EH (cell line): Measurements from ENCODE around the gene C2orf78.

ENCODE experiments used
- DNase-seq: peaks from one replicate; pipeline ENCODE4 v3.0.0-alpha.2; 2015; ENCODE audit warnings: low read depth

The C2orf78 gene

GRCh38 chr2:73780237-73780582 lies 3.8 kb upstream of the C2orf78 start:
- DNase-seq, result no peak

DNA sequence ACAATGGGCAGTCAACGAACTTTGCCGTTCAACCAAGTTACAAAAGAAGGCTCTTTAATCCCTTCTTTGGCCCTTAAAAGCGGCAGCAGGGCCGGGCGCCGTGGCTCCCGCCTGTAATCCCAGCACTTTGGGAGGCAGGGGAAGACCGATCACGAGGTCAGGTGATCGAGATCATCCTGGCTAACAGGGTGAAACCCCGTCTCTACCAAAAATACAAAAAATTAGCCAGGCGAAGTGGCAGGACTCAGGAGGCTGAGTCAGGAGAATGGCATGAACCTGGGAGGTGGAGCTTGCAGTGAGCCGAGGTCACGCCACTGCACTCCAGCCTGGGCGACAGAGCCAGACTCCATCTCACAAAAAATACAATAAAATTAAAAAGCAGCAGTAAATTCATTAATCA lies 581 bp upstream of the C2orf78 start:
- DNase-seq, result peak; percentile 20

GRCh38 chr2:73811878-73812277 lies 27.9 kb downstream of the C2orf78 start:
- DNase-seq, result no peak

DNA sequence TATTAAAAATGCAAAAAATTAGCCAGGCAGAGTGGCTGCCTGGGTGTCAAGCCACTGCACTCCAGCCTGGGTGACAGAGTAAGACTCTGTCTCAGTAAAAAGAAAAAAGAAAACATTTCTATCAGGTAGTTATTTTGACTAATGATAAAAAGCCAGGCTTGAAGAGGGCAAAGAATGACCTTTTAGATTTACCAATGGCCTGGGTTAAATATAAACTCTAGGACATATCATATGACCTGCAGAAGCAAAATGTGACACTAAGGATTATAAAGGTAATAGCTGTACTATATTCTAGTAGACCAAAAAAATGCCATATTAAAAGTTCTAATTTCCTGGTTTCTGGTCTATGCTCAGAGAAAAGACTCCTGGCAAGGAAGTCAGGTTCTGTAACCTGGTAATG lies 28.7 kb downstream of the C2orf78 start:
- DNase-seq, result no peak

- DNase-seq, result no peak
These were observed 34.3 kb downstream of the C2orf78 start for GRCh38 chr2:73818296-73818695.

DNA sequence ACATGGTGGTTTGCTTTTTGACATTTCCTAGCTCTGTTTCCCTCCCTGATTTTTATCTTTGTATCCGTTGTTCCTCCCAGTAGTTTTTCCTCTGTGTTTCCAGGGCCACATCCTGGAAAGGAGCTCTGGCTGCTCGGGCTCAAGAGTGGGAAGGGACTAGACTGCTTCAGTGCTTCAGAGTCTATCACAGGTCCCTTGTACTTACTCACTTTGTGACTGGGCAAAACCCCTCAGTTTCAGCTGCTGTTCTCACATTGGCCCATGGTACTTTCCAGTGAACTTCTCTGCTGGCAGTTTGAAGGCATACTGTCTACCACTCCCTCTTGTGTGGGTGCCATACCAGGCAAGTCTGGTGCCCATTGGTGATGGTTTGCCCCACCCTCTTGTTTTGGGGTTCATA lies 37.2 kb downstream of the C2orf78 start:
- DNase-seq, result no peak

GRCh38 chr2:73821669-73822068 lies 37.7 kb downstream of the C2orf78 start:
- no peak for DNase-seq

- DNase-seq, result no peak
These were observed 38.3 kb downstream of the C2orf78 start for GRCh38 chr2:73822276-73822675.

DNA sequence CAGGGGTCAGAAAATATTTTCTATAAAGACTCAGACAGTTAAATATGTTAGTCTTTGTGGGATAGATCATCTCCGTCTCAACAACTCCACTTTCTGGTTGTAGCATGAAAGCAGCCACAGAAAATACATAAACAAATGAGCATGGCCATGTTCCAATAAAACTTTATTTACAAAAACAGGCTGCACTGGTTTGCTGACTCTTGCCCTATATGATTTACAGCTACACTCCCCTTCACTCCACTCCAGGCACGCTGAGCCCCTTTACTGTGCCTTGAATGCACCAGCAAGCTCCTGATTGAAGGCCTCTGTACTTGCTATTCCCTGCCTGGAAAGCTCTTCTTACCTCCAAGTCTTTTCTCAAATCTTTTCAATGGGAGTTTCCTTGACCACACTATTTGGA lies 39.0 kb downstream of the C2orf78 start:
- no peak for DNase-seq

GRCh38 chr2:73823416-73823815 lies 39.4 kb downstream of the C2orf78 start:
- peak; percentile 31 for DNase-seq

- peak; percentile 81 for DNase-seq
These were observed 40.0 kb downstream of the C2orf78 start for GRCh38 chr2:73823916-73824523.

- no peak for DNase-seq
These were observed 41.4 kb downstream of the C2orf78 start for GRCh38 chr2:73825408-73825807.

DNA sequence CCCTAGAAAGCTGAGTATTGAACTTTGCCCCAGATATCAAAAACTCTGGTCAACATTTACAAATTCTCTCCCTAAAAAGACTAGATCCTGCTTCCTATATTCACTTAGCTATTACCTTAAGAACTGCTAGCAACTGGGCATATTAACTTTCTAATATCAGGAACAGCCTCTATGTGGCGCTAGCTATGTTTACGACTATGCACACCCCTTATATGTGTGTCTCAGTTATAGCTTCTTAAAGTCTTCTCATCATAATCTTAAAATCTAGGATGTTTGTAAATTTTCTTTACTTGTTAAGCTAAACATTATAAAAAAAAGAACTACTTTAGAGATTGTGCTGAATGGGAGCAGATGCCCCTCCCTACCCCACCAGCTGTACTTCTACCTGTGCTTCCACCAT lies 43.0 kb downstream of the C2orf78 start:
- DNase-seq, result peak; percentile 47

- no peak for DNase-seq
These were observed 43.8 kb downstream of the C2orf78 start for GRCh38 chr2:73827660-73828388.

GRCh38 chr2:73828389-73828817 lies 44.4 kb downstream of the C2orf78 start:
- DNase-seq, result no peak

GRCh38 chr2:73828818-73829570 lies 45.0 kb downstream of the C2orf78 start, which contains the start of gene STAMBP:
Gene STAMBP, plus strand, starts transcription at chr2:73828961. Its CDS starts 1,896 bp downstream, at chr2:73830857.
- DNase-seq, result peak; percentile 96

DNA sequence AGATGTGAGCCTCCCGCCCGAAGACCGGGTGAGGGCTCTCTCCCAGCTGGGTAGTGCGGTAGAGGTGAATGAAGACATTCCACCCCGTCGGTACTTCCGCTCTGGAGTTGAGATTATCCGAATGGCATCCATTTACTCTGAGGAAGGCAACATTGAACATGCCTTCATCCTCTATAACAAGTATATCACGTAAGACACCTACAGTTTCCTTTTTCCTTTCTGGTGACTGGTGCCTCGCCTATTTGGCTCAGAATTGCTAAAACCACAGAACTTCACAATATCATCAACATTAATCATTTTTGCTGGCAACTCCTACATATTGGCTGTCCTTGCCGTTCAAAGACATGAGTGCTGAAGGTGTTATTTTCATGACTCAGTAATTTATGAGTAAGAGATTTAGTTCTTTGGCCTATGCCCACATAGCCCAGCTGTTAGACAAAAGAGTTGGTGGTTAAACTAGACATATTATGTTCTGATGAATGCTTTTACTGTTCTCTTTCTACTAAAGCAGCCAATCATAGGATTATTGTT lies 47.0 kb downstream of the C2orf78 start:
- DNase-seq, result peak; percentile 75

DNA sequence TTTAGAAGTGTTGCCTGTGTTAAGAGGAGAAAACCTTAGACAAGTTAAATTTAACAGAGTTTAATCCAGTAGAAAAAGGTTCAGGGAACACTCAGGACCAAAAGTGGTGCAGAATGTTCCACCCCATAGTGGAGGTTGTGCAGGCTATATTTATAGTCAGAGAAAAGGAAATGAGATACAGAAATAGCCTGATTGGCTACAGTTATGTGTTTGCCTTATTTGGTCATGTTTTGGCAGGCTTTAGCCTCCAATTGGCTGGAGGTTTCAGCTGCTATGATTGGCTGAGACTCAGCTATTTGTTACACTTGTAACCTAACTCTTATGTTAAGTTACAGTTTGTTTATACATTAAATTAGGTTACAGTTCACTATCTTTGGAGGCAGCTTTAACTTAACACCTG lies 48.9 kb downstream of the C2orf78 start:
- peak; percentile 48 for DNase-seq

- DNase-seq, result no peak
These were observed 52.4 kb downstream of the C2orf78 start for GRCh38 chr2:73836141-73836943.

- no peak for DNase-seq
These were observed 54.0 kb downstream of the C2orf78 start for GRCh38 chr2:73837847-73838585.

DNA sequence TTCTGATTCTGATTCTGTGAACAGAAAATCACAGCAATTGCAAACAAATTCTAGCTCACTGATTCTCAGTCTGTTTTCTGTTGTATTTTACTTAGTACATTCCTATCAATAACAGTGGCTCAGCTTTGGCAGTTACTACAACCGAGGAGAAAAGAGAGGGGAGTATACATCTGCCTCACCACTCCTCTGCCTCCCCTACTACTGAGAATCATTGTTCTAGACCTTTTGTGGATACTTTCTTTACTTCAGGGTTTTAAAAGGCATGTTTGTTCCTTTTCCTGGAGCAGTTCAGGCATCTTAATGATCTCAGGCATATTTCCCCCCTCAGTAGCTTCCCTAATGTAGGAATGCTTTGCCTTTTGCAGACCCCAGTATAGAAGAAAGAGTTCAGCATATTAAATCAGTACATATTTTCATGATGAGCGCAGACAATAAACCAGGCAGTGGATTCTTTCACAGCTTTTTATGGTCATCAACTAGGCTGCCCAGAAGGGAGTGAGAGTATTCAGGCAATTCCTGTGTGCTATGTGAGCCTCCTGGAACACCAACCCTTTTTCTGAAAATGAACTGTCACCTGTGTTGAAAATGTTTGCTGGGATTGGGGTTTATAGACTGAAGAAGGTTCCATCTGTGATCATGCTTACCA lies 55.0 kb downstream of the C2orf78 start:
- peak; percentile 73 for DNase-seq
